IMR-90 (cell line): ENCODE results near the gene CYP19A1. TPM values are rescaled to one million over a fixed set of nuclear protein-coding genes. Genes with fewer than 3 reads are reported as not detected.
"Not testable (repeated sequence)": the region's sequence is repeated elsewhere in the genome, so short reads cannot be mapped to it uniquely, and the experiment has no call there.

Experiments used
- ATAC-seq: fragments of 200-7000 bp; cut with Tn5 transposase; 2 replicates; pipeline ENCODE4 v1.9.1; 2020; ENCODE audit warnings: low read depth, mild to moderate bottlenecking, moderate library complexity
- BruUV-seq: library from RNA; stranded (reverse); fragments of 400-500 nt; replicated peaks from 2 replicates; lab custom pipeline; 2021; lab: Mats Ljungman, UMichigan
- CTCF ChIA-PET: fragments of 300-600 bp; formaldehyde crosslinking; extraction: SDS; loops from one replicate; lab custom pipeline; 2021; ENCODE audit warnings: antibody characterized with exemption; lab: Yijun Ruan, JAX
- POLR2A ChIA-PET: fragments of 300-600 bp; sonication (Branson Sonifier 250); formaldehyde crosslinking; loops from one replicate; lab custom pipeline; 2022; ENCODE audit warnings: antibody characterized with exemption; ENCODE audit not compliant: unreplicated experiment; lab: Charles Lee
- DNase-seq: peaks from one replicate; pipeline ENCODE4 v3.0.0; 2013
- H2AFZ ChIP-seq: replicated peaks from 2 replicates; pipeline ENCODE3; 2013; ENCODE audit warnings: low read length, mild to moderate bottlenecking; ENCODE audit not compliant: poor library complexity
- H2AK5ac ChIP-seq: 2 replicates; pipeline ENCODE4 v1.6.1; 2013; ENCODE audit warnings: low read depth, low read length, inconsistent platforms
- H2AK9ac ChIP-seq: replicated peaks from 2 replicates; pipeline ENCODE3; 2013; ENCODE audit warnings: mild to moderate bottlenecking, low read depth, low read length, moderate library complexity; ENCODE audit not compliant: poor library complexity
- H2BK120ac ChIP-seq: 2 replicates; pipeline ENCODE4 v1.6.1; 2013; ENCODE audit warnings: low read depth, low read length, inconsistent platforms
- H2BK15ac ChIP-seq: 3 replicates; pipeline ENCODE4 v1.6.1; 2013; ENCODE audit warnings: low read depth, low read length, inconsistent platforms
- H2BK20ac ChIP-seq: 2 replicates; pipeline ENCODE4 v1.6.1; 2013; ENCODE audit warnings: low read depth, mild to moderate bottlenecking, inconsistent platforms, low read length, moderate library complexity
- H2BK5ac ChIP-seq: 2 replicates; pipeline ENCODE4 v1.6.1; 2013; ENCODE audit warnings: mild to moderate bottlenecking, low read depth, low read length, inconsistent platforms; ENCODE audit not compliant: poor library complexity, severe bottlenecking
- H3K14ac ChIP-seq: replicated peaks from 2 replicates; pipeline ENCODE4 v1.6.1; 2013; ENCODE audit warnings: low read depth, low read length, inconsistent platforms
- H3K18ac ChIP-seq: 2 replicates; pipeline ENCODE4 v1.6.1; 2013; ENCODE audit warnings: low read depth, low read length, control low read depth
- H3K23ac ChIP-seq: 2 replicates; pipeline ENCODE4 v1.6.1; 2013; ENCODE audit warnings: low read depth, low read length, inconsistent platforms
- H3K27ac ChIP-seq: 2 replicates; pipeline ENCODE4 v1.5.1; 2013; ENCODE audit warnings: mild to moderate bottlenecking, control low read depth, low read length; ENCODE audit not compliant: insufficient read depth
- H3K27me3 ChIP-seq: 2 replicates; pipeline ENCODE4 v1.6.1; 2013; ENCODE audit warnings: low read length; ENCODE audit not compliant: control insufficient read depth, insufficient read depth
- H3K36me3 ChIP-seq: 2 replicates; pipeline ENCODE4 v1.6.1; 2013; ENCODE audit warnings: low read length, mixed read lengths; ENCODE audit not compliant: control insufficient read depth, insufficient read depth
- H3K4ac ChIP-seq: 2 replicates; pipeline ENCODE4 v1.6.1; 2013; ENCODE audit warnings: low read depth, low read length, inconsistent platforms
- H3K4me1 ChIP-seq: 2 replicates; pipeline ENCODE4 v1.6.1; 2013; ENCODE audit warnings: low read length, mixed read lengths; ENCODE audit not compliant: control insufficient read depth, insufficient read depth
- H3K4me2 ChIP-seq: 2 replicates; pipeline ENCODE4 v1.6.1; 2013; ENCODE audit warnings: low read depth, mild to moderate bottlenecking, control low read depth, low read length, moderate library complexity
- H3K4me3 ChIP-seq: 2 replicates; pipeline ENCODE4 v1.5.1; 2013; ENCODE audit warnings: low read depth, mild to moderate bottlenecking, control low read depth, low read length, moderate library complexity; ENCODE audit not compliant: insufficient read depth
- H3K56ac ChIP-seq: 2 replicates; pipeline ENCODE4 v1.6.1; 2013; ENCODE audit warnings: low read length, inconsistent platforms; ENCODE audit not compliant: insufficient read depth; ENCODE audit errors: extremely low read depth
- H3K79me1 ChIP-seq, 2 experiments: 2 replicates each; pipeline ENCODE4 v1.6.1; 2013; ENCODE audit warnings: low read length in 2 of 2, inconsistent platforms in 1 of 2, low read depth in 1 of 2
- H3K9ac ChIP-seq: 2 replicates; pipeline ENCODE4 v1.6.1; 2013; ENCODE audit warnings: low read depth, low read length, control low read depth
- H3K9me1 ChIP-seq: 2 replicates; pipeline ENCODE4 v1.6.1; 2013; ENCODE audit warnings: low read length, inconsistent platforms; ENCODE audit not compliant: insufficient read depth
- H3K9me3 ChIP-seq: 2 replicates; pipeline ENCODE4 v1.6.1; 2013; ENCODE audit warnings: low read length; ENCODE audit not compliant: control insufficient read depth, insufficient read depth
- H4K20me1 ChIP-seq: 2 replicates; pipeline ENCODE4 v1.6.1; 2013; ENCODE audit warnings: low read length, inconsistent platforms; ENCODE audit not compliant: insufficient read depth
- H4K5ac ChIP-seq: 2 replicates; pipeline ENCODE4 v1.6.1; 2013; ENCODE audit warnings: mild to moderate bottlenecking, low read depth, low read length, control low read depth
- H4K8ac ChIP-seq, 2 experiments: 2 replicates each; pipeline ENCODE4 v1.6.1; 2013; ENCODE audit warnings: low read depth in 2 of 2, low read length in 2 of 2, control low read depth in 1 of 2, inconsistent platforms in 1 of 2
- H4K91ac ChIP-seq: 2 replicates; pipeline ENCODE4 v1.6.1; 2013; ENCODE audit warnings: low read depth, low read length, inconsistent platforms; ENCODE audit not compliant: insufficient read depth
- MXI1 ChIP-seq: IDR thresholded peaks from 2 replicates; pipeline ENCODE4 v1.6.1; 2012; ENCODE audit warnings: low read depth, mild to moderate bottlenecking, low read length, moderate library complexity, borderline replicate concordance
- NFE2L2 ChIP-seq: fragments of 150-350 bp; IDR thresholded peaks from 2 replicates; pipeline ENCODE4 v1.6.1; 2016; ENCODE audit warnings: low read depth, mild to moderate bottlenecking, low read length
- POLR2A ChIP-seq: IDR thresholded peaks from 2 replicates; pipeline ENCODE4 v1.6.1; 2012; ENCODE audit warnings: mild to moderate bottlenecking, low read depth, low read length
- USF2 ChIP-seq: fragments of 150-350 bp; IDR thresholded peaks from 2 replicates; pipeline ENCODE4 v1.6.1; 2017; ENCODE audit warnings: mild to moderate bottlenecking, antibody characterized with exemption, low read length, low read depth
- WGBS, 2 experiments: methylation state at CpG; one replicate each; pipeline versions ENCODE4 v1.1.5 to v1.1.7; 2013; ENCODE audit warnings: missing lambda C conversion rate in 2 of 2; ENCODE audit not compliant: insufficient read length in 1 of 2; ENCODE audit errors: extremely low coverage in 2 of 2; 5-methylcytosine and 5-hydroxymethylcytosine counted together
- dilution Hi-C: fragments of 300-500 bp; cut with HindIII; formaldehyde crosslinking; loops from one replicate; pipeline ENCODE4 v1.14.3; 2018; ENCODE audit warnings: low sequenced_read_pairs; ENCODE audit not compliant: unreplicated experiment
- in situ Hi-C: fragments of 300-500 bp; cut with MboI; formaldehyde crosslinking; loops from 3 replicates; pipeline ENCODE4 v1.14.3; 2019; ENCODE audit warnings: low sequenced_read_pairs, inconsistent platforms, mixed read lengths
- intact Hi-C: fragments of 100-400 bp; cut with micrococcal nuclease; formaldehyde crosslinking; loops from 2 replicates; pipeline ENCODE4 v1.10.0; 2022
- polyA plus RNA-seq, 3 experiments: library from polyadenylated mRNA; depleted of rRNA; stranded (reverse); fragments of >200 nt; gene quantifications; 2 replicates each; pipeline ENCODE4 v1.2.3, GENCODE V29; 2012; ENCODE audit warnings: low replicate concordance in 1 of 3
- total RNA-seq: library from RNA; depleted of rRNA; stranded (reverse); fragments of >200 nt; gene quantifications from 2 replicates; pipeline ENCODE4 v1.2.3, GENCODE V29; 2012

CYP19A1 gene
- total and polyA plus RNA-seq, 2 of the 4 experiments (the other 2 are of a cell fraction) = not detected

GRCh38 chr15:51189669-51190385 is 148.6 kb downstream of the CYP19A1 start:
- 90% methylated on average over 2 of the region's 6 CpGs; no CpG with 5 or more reads in 1 of the 2 experiments for WGBS, 2 experiments

GRCh38 chr15:51188791-51189190 is 149.6 kb downstream of the CYP19A1 start:
- H3K9me3 ChIP-seq, H3K9ac ChIP-seq, H3K4me2 ChIP-seq, H2AK5ac ChIP-seq, H3K36me3 ChIP-seq, ATAC-seq, H2BK15ac ChIP-seq, H4K5ac ChIP-seq, H3K27ac ChIP-seq, H3K56ac ChIP-seq, H3K79me1 ChIP-seq, DNase-seq, H4K8ac ChIP-seq, H2BK20ac ChIP-seq, H3K14ac ChIP-seq, in situ Hi-C loops, H2AK9ac ChIP-seq, H3K4ac ChIP-seq, dilution Hi-C loops, H2BK5ac ChIP-seq, POLR2A ChIA-PET, intact Hi-C loops, H3K4me1 ChIP-seq, H4K91ac ChIP-seq, H3K23ac ChIP-seq, H4K20me1 ChIP-seq, H2AFZ ChIP-seq, H3K18ac ChIP-seq, H2BK120ac ChIP-seq, H3K9me1 ChIP-seq, BruUV-seq, H3K4me3 ChIP-seq: not testable (repeated sequence)
- peaks cover 45% of the 10 kb centered on the region for H3K27me3 ChIP-seq
- WGBS, 2 experiments = no CpG with 5 or more reads among the region's 6 CpGs
- CTCF ChIA-PET = interaction anchor here (2.7 kb wide), 1 partner anchor 26 kb away, joined by 14 read pairs; no protein-coding TSS in a partner anchor

More at GRCh38 chr15:51189669-51190385, 148.6 kb downstream of the CYP19A1 start:
- H3K23ac ChIP-seq = no peak overlapping the region
- H2AK9ac ChIP-seq = no peak overlapping the region
- no peak for TF ChIP-seq USF2
- no peak for TF ChIP-seq POLR2A
- TF ChIP-seq MXI1 = no peak
- TF ChIP-seq NFE2L2 = no peak
- no peak overlapping the region for H2AFZ ChIP-seq
- no peak overlapping the region for H2BK120ac ChIP-seq
- H4K91ac ChIP-seq = no peak overlapping the region
- intact Hi-C loops (loop anchor here (10.0 kb wide), 1 partner anchor 515 kb away; no protein-coding TSS in a partner anchor), dilution Hi-C loops (no loop called here), in situ Hi-C loops (no loop called here)
- no peak overlapping the region for H4K5ac ChIP-seq
- H3K36me3 ChIP-seq = no peaks in the 10 kb centered on the region
- H3K14ac ChIP-seq = no peak overlapping the region
- H2BK20ac ChIP-seq = no peak overlapping the region
- no peaks in the 10 kb centered on the region for H3K9me3 ChIP-seq
- no peaks in the 10 kb centered on the region for H3K79me1 ChIP-seq
- no peak overlapping the region for H3K18ac ChIP-seq
- no peak overlapping the region for H3K4ac ChIP-seq
- H4K20me1 ChIP-seq = no peaks in the 10 kb centered on the region
- no peak overlapping the region for H2BK5ac ChIP-seq
- ATAC-seq (no peak), DNase-seq (no peak)
- POLR2A ChIA-PET = no interaction called here
- H3K4me1 ChIP-seq = no peaks in the 10 kb centered on the region
- CTCF ChIA-PET = interaction anchor here (1.6 kb wide), 1 partner anchor 27 kb away, joined by 3 read pairs; no protein-coding TSS in a partner anchor
- no TSS peak for BruUV-seq
- peaks cover 41% of the 10 kb centered on the region for H3K27me3 ChIP-seq
- H3K9ac ChIP-seq = no peak overlapping the region
- no peak overlapping the region for H2AK5ac ChIP-seq
- H3K56ac ChIP-seq = no peak overlapping the region
- no peak overlapping the region for H4K8ac ChIP-seq
- no peak overlapping the region for H3K27ac ChIP-seq
- no peak overlapping the region for H3K4me3 ChIP-seq
- H2BK15ac ChIP-seq = no peak overlapping the region
- H3K9me1 ChIP-seq = 0 out of 2 replicates have a peak, but pooled peaks cover 3% of the 10 kb centered on the region
- no peak overlapping the region for H3K4me2 ChIP-seq
